OCI-LY7 (cell line): ENCODE data around the gene NCAM2.

Experiments
- CTCF ChIP-seq: fragments of 200-600 bp; sonication (generic); conservative IDR thresholded peaks from 2 replicates; pipeline ENCODE4 v1.5.1; 2014; ENCODE audit warnings: mild to moderate bottlenecking, antibody characterized with exemption, low read length, moderate library complexity, mixed read lengths
- EZH2phosphoT487 ChIP-seq: fragments of 200-600 bp; sonication (generic); IDR thresholded peaks from 2 replicates; pipeline ENCODE4 v1.6.1; 2018; ENCODE audit warnings: low read depth, borderline replicate concordance, mild to moderate bottlenecking, mixed run types, antibody characterized with exemption, low read length, moderate library complexity, mixed read lengths

- TF ChIP-seq CTCF: no peak
- no peak for TF ChIP-seq EZH2phosphoT487
Observed at GRCh38 chr21:21279193-21279901, 281.1 kb downstream of the NCAM2 start.
